ENCODE data around the gene UBL3.

- TF ChIP-seq CTCF (IDR thresholded peaks at IDR 0.05), result no peak
- no peak for TF ChIP-seq EP300 (IDR thresholded peaks at IDR 0.05)
These were observed 67.6 kb downstream of the UBL3 start for GRCh38 chr13:29782798-29783197.

Measured in ovary (tissue), 3 donors.